DOHH2 (cell line): ENCODE measurements around the gene ESYT3.

ENCODE experiments used
- H3F3A ChIP-seq: fragments of 200-600 bp; sonication (generic), shearing (Covaris generic); 2 replicates; pipeline ENCODE4 v1.6.0; 2016; ENCODE audit warnings: antibody characterized with exemption, mild to moderate bottlenecking; ENCODE audit not compliant: control insufficient read depth, insufficient read depth
- H3K27ac ChIP-seq: fragments of 200-600 bp; sonication (generic); 2 replicates; pipeline ENCODE4 v1.5.1; 2014; ENCODE audit warnings: low read depth, mild to moderate bottlenecking, low read length, moderate library complexity
- H3K27me3 ChIP-seq: fragments of 200-600 bp; sonication (generic); 2 replicates; pipeline ENCODE4 v1.6.1; 2014; ENCODE audit warnings: mild to moderate bottlenecking, low read length, mixed read lengths; ENCODE audit not compliant: control insufficient read depth
- H3K36me3 ChIP-seq: fragments of 200-600 bp; sonication (generic); 2 replicates; pipeline ENCODE4 v1.6.1; 2014; ENCODE audit warnings: mild to moderate bottlenecking, low read length, moderate library complexity, mixed read lengths; ENCODE audit not compliant: control insufficient read depth
- H3K4me1 ChIP-seq: fragments of 200-600 bp; sonication (generic); 2 replicates; pipeline ENCODE4 v1.6.1; 2014; ENCODE audit warnings: mild to moderate bottlenecking, low read length, mixed read lengths; ENCODE audit not compliant: control insufficient read depth
- H3K4me2 ChIP-seq: fragments of 200-600 bp; sonication (generic); 2 replicates; pipeline ENCODE4 v1.6.0; 2014; ENCODE audit warnings: mild to moderate bottlenecking, low read length, moderate library complexity
- H3K4me3 ChIP-seq: fragments of 200-600 bp; sonication (generic); 2 replicates; pipeline ENCODE4 v1.5.1; 2014; ENCODE audit warnings: mild to moderate bottlenecking, low read length, mixed read lengths
- H3K79me2 ChIP-seq: fragments of 200-600 bp; sonication (generic); 2 replicates; pipeline ENCODE4 v1.6.1; 2014; ENCODE audit warnings: mild to moderate bottlenecking, low read length, mixed read lengths; ENCODE audit not compliant: control insufficient read depth
- H3K9me2 ChIP-seq: fragments of 200-600 bp; sonication (generic); replicated peaks from 2 replicates; pipeline ENCODE4 v1.6.1; 2014; ENCODE audit warnings: mild to moderate bottlenecking, low read length, mixed read lengths; ENCODE audit not compliant: control insufficient read depth
- H3K9me3 ChIP-seq: fragments of 200-600 bp; sonication (generic); 2 replicates; pipeline ENCODE4 v1.6.1; 2014; ENCODE audit warnings: antibody characterized with exemption, low read length, mixed read lengths; ENCODE audit not compliant: control insufficient read depth, insufficient read depth
- H4K20me1 ChIP-seq: fragments of 200-600 bp; sonication (generic); 2 replicates; pipeline ENCODE4 v1.6.0; 2014; ENCODE audit warnings: low read depth, mild to moderate bottlenecking, antibody characterized with exemption, low read length, moderate library complexity; ENCODE audit not compliant: control insufficient read depth, insufficient read depth
- CTCF ChIP-seq: fragments of 200-600 bp; sonication (generic); IDR thresholded peaks from one replicate; pipeline ENCODE4 v1.5.1; 2014; ENCODE audit warnings: antibody characterized with exemption, mild to moderate bottlenecking, low read depth, low read length; ENCODE audit not compliant: poor library complexity, severe bottlenecking
- EZH2phosphoT487 ChIP-seq: fragments of 200-600 bp; sonication (generic); IDR thresholded peaks from 2 replicates; pipeline ENCODE4 v1.6.1; 2017; ENCODE audit warnings: borderline replicate concordance, mild to moderate bottlenecking, antibody characterized with exemption, low read length, moderate library complexity, mixed read lengths

Gene ESYT3

GRCh38 chr3:138405486-138405885 lies 28.9 kb upstream of the ESYT3 start:
- no peaks in the 10 kb centered on the region for H3K4me1 ChIP-seq
- no peaks in the 10 kb centered on the region for H3K9me3 ChIP-seq
- no peaks in the 10 kb centered on the region for H3K9me2 ChIP-seq
- H3K36me3 ChIP-seq, result no peaks in the 10 kb centered on the region
- H3K4me3 ChIP-seq, result no peak overlapping the region
- H3F3A ChIP-seq, result no peaks in the 10 kb centered on the region
- no peak overlapping the region for H3K27ac ChIP-seq
- H4K20me1 ChIP-seq, result no peaks in the 10 kb centered on the region
- H3K27me3 ChIP-seq, result peaks cover 52% of the 10 kb centered on the region
- no peak overlapping the region for H3K4me2 ChIP-seq
- TF ChIP-seq CTCF, result no peak
- TF ChIP-seq EZH2phosphoT487, result no peak
- H3K79me2 ChIP-seq, result no peaks in the 10 kb centered on the region

- H3K79me2 ChIP-seq, result no peaks in the 10 kb centered on the region
- no peak overlapping the region for H3K4me3 ChIP-seq
- no peak for TF ChIP-seq CTCF
- TF ChIP-seq EZH2phosphoT487, result no peak
- no peaks in the 10 kb centered on the region for H3K9me3 ChIP-seq
- no peaks in the 10 kb centered on the region for H3K36me3 ChIP-seq
- no peaks in the 10 kb centered on the region for H3K9me2 ChIP-seq
- peaks cover 45% of the 10 kb centered on the region for H3K27me3 ChIP-seq
- no peaks in the 10 kb centered on the region for H3K4me1 ChIP-seq
- H3K27ac ChIP-seq, result no peak overlapping the region
- no peaks in the 10 kb centered on the region for H4K20me1 ChIP-seq
- H3F3A ChIP-seq, result no peaks in the 10 kb centered on the region
- H3K4me2 ChIP-seq, result no peak overlapping the region
These were observed 27.8 kb upstream of the ESYT3 start for GRCh38 chr3:138406606-138407005.

GRCh38 chr3:138407236-138407907 lies 27.0 kb upstream of the ESYT3 start:
- Histone ChIP-seq H3K9me3 (no peaks in the 10 kb centered on the region), H3K4me3 (no peak overlapping the region), H3K27me3 (peaks cover 42% of the 10 kb centered on the region), H4K20me1 (no peaks in the 10 kb centered on the region), H3K9me2 (no peaks in the 10 kb centered on the region), H3K4me2 (no peak overlapping the region), H3K4me1 (no peaks in the 10 kb centered on the region), H3F3A (no peaks in the 10 kb centered on the region), H3K36me3 (no peaks in the 10 kb centered on the region), H3K27ac (no peak overlapping the region), H3K79me2 (no peaks in the 10 kb centered on the region)
- no peak for TF ChIP-seq CTCF
- TF ChIP-seq EZH2phosphoT487, result no peak
